GM12878 (cell line): Measurements from ENCODE around the gene CD82. TPM values are rescaled to one million over a fixed set of nuclear protein-coding genes. Genes with fewer than 3 reads are reported as not detected.
A peak's percentile ranks its signal among the peaks of the same experiment; 100 is the strongest.

ENCODE experiments used
- ATAC-seq: fragments of 200-7000 bp; cut with Tn5 transposase; 3 replicates; pipeline ENCODE4 v1.9.1; 2020; ENCODE audit warnings: mild to moderate bottlenecking, moderate library complexity
- BruUV-seq: library from RNA; stranded (reverse); fragments of 400-500 nt; replicated peaks from 2 replicates; lab custom pipeline; 2021; lab: Mats Ljungman, UMichigan
- CTCF ChIA-PET: fragments of 300-600 bp; sonication (Branson Sonifier 250); formaldehyde crosslinking; extraction: SDS; loops from one replicate; lab custom pipeline; 2021; ENCODE audit warnings: inconsistent platforms; lab: Yijun Ruan, JAX
- POLR2A ChIA-PET: fragments of 350-600 bp; formaldehyde crosslinking; extraction: SDS; loops from one replicate; lab custom pipeline; 2021; ENCODE audit warnings: inconsistent platforms; lab: Charles Lee
- RAD21 ChIA-PET: fragments of 300-600 bp; sonication (Branson Sonifier 250); formaldehyde crosslinking; loops from one replicate; lab custom pipeline; 2023; ENCODE audit warnings: antibody characterized with exemption; ENCODE audit not compliant: unreplicated experiment; lab: Charles Lee
- SMC1A ChIA-PET: fragments of 300-600 bp; sonication (Branson Sonifier 250); formaldehyde crosslinking; loops from one replicate; lab custom pipeline; 2023; ENCODE audit not compliant: unreplicated experiment, uncharacterized antibody; lab: Charles Lee
- DNase-seq: peaks from one replicate; pipeline ENCODE4 v3.0.0-alpha.2; 2011; ENCODE audit warnings: low read depth, low spot score
- FAIRE-seq: peaks from 3 replicates; lab custom pipeline; 2011; peaks lifted over from hg19 to GRCh38; lab: Jason Lieb, UNC
- H2AFZ ChIP-seq: 2 replicates; pipeline ENCODE4 v1.6.0; 2011; ENCODE audit warnings: low read depth, low read length, control low read depth; ENCODE audit not compliant: control insufficient read depth
- H3K27ac ChIP-seq: 2 replicates; pipeline ENCODE4 v1.5.1; 2011; ENCODE audit warnings: control low read depth; ENCODE audit not compliant: control insufficient read depth, insufficient read depth
- H3K27me3 ChIP-seq, 2 experiments: replicated peaks in 1 of 2; 2 replicates each; pipeline versions ENCODE4 v1.6.0 to v1.6.1; 2011; ENCODE audit warnings: low read length in 1 of 2; ENCODE audit not compliant: control insufficient read depth in 2 of 2, insufficient read depth in 2 of 2
- H3K36me3 ChIP-seq, 2 experiments: 2 replicates each; pipeline ENCODE4 v1.5.1; 2011; ENCODE audit warnings: low read length in 1 of 2; ENCODE audit not compliant: control insufficient read depth in 2 of 2, insufficient read depth in 2 of 2
- H3K4me1 ChIP-seq: 2 replicates; pipeline ENCODE4 v1.6.1; 2011; ENCODE audit warnings: mild to moderate bottlenecking, low read length, moderate library complexity, mixed read lengths; ENCODE audit not compliant: control insufficient read depth, insufficient read depth
- H3K4me2 ChIP-seq: 2 replicates; pipeline ENCODE4 v1.6.0; 2011; ENCODE audit warnings: control low read depth; ENCODE audit not compliant: control insufficient read depth, insufficient read depth
- H3K4me3 ChIP-seq: fragments of 200-600 bp; sonication (generic); 2 replicates; pipeline ENCODE4 v1.5.1; 2016
- H3K79me2 ChIP-seq: 2 replicates; pipeline ENCODE4 v1.6.0; 2011; ENCODE audit warnings: low read length; ENCODE audit not compliant: control insufficient read depth, insufficient read depth
- H3K9ac ChIP-seq: 2 replicates; pipeline ENCODE4 v1.8.0; 2011; ENCODE audit warnings: low read length, control low read depth, mixed read lengths; ENCODE audit not compliant: control insufficient read depth, insufficient read depth
- H3K9me3 ChIP-seq: replicated peaks from 3 replicates; pipeline ENCODE4 v1.5.1; 2011; ENCODE audit warnings: mild to moderate bottlenecking, low read length; ENCODE audit not compliant: control insufficient read depth, insufficient read depth
- H4K20me1 ChIP-seq: 2 replicates; pipeline ENCODE4 v1.6.0; 2011; ENCODE audit not compliant: control insufficient read depth, insufficient read depth
- BHLHE40 ChIP-seq, 2 experiments: fragments of 450-650 bp in 1 of 2; IDR thresholded peaks; 2 replicates each; pipeline ENCODE4 v1.6.1; 2011 to 2017; ENCODE audit warnings: low read depth in 2 of 2, borderline replicate concordance in 1 of 2, improper control_type of control experiment in 1 of 2, low read length in 1 of 2, mild to moderate bottlenecking in 1 of 2
- CTCF ChIP-seq, 3 experiments: IDR thresholded peaks in 2 of 3; conservative IDR thresholded peaks in 1 of 3; 2 replicates each; pipeline ENCODE4 v1.5.1; 2011; ENCODE audit warnings: low read depth in 3 of 3, low read length in 3 of 3, mild to moderate bottlenecking in 3 of 3, control low read depth in 2 of 3, moderate library complexity in 2 of 3, inconsistent platforms in 1 of 3, mixed read lengths in 1 of 3; ENCODE audit not compliant: control insufficient read depth in 2 of 3, insufficient read depth in 1 of 3; ENCODE audit errors: extremely low read depth in 1 of 3
- E4F1 ChIP-seq: fragments of 450-650 bp; IDR thresholded peaks from 2 replicates; pipeline ENCODE4 v1.6.1; 2018; ENCODE audit warnings: borderline replicate concordance, mild to moderate bottlenecking; ENCODE audit not compliant: partially characterized antibody
- ETV6 ChIP-seq, 2 experiments: fragments of 450-650 bp in 1 of 2; IDR thresholded peaks in 1 of 2; conservative IDR thresholded peaks in 1 of 2; 2 replicates each; pipeline ENCODE4 v1.6.1; 2014; ENCODE audit warnings: antibody characterized with exemption in 1 of 2, borderline replicate concordance in 1 of 2, low read depth in 1 of 2, mild to moderate bottlenecking in 1 of 2, moderate library complexity in 1 of 2
- HDAC6 ChIP-seq: fragments of 200-600 bp; sonication (generic); IDR thresholded peaks from one replicate; pipeline ENCODE4 v1.8.0; 2017; ENCODE audit warnings: antibody characterized with exemption; ENCODE audit not compliant: unreplicated experiment
- IKZF1 ChIP-seq: fragments of 450-650 bp; conservative IDR thresholded peaks from 2 replicates; pipeline ENCODE4 v1.6.1; 2017; ENCODE audit warnings: antibody characterized with exemption, mild to moderate bottlenecking
- JUND ChIP-seq: IDR thresholded peaks from 2 replicates; pipeline ENCODE4 v1.6.1; 2012; ENCODE audit warnings: low read depth, mild to moderate bottlenecking, low read length, improper control_type of control experiment, moderate library complexity
- KDM1A ChIP-seq: fragments of 200-600 bp; sonication (generic); IDR thresholded peaks from 2 replicates; pipeline ENCODE4 v1.6.1; 2016; ENCODE audit warnings: borderline replicate concordance
- LARP7 ChIP-seq: fragments of 450-650 bp; IDR thresholded peaks from 2 replicates; pipeline ENCODE4 v1.6.1; 2017; ENCODE audit warnings: mild to moderate bottlenecking
- MEF2B ChIP-seq: fragments of 450-650 bp; IDR thresholded peaks from 2 replicates; pipeline ENCODE4 v1.6.1; 2018; ENCODE audit warnings: mild to moderate bottlenecking, moderate library complexity; ENCODE audit not compliant: partially characterized antibody, poor library complexity, severe bottlenecking
- PBX3 ChIP-seq: IDR thresholded peaks from 2 replicates; pipeline ENCODE4 v1.6.1; 2011; ENCODE audit warnings: mild to moderate bottlenecking, low read depth, low read length, moderate library complexity; ENCODE audit not compliant: insufficient replicate concordance
- POLR2AphosphoS5 ChIP-seq: IDR thresholded peaks from 2 replicates; pipeline ENCODE4 v1.6.1; 2011; ENCODE audit warnings: mild to moderate bottlenecking, low read length, inconsistent platforms
- RAD21 ChIP-seq: IDR thresholded peaks from 2 replicates; pipeline ENCODE4 v1.6.1; 2011; ENCODE audit warnings: mild to moderate bottlenecking, low read depth, low read length, moderate library complexity; ENCODE audit not compliant: insufficient read depth
- RUNX3 ChIP-seq: IDR thresholded peaks from 2 replicates; pipeline ENCODE4 v1.6.1; 2012; ENCODE audit warnings: low read length, inconsistent platforms
- SMC3 ChIP-seq: IDR thresholded peaks from 2 replicates; pipeline ENCODE4 v1.6.1; 2011; ENCODE audit warnings: low read length, improper control_type of control experiment, borderline replicate concordance
- SREBF1 ChIP-seq: IDR thresholded peaks from 2 replicates; pipeline ENCODE4 v1.6.1; 2012; ENCODE audit warnings: mild to moderate bottlenecking, low read length
- WGBS: methylation state at CpG from one replicate; pipeline ENCODE4 v1.1.6; 2016; ENCODE audit warnings: low lambda C conversion rate; ENCODE audit not compliant: insufficient replicate concordance, insufficient coverage; ENCODE audit errors: missing lambda C conversion rate; 5-methylcytosine and 5-hydroxymethylcytosine counted together
- in situ Hi-C: fragments of 300-500 bp; cut with MboI; formaldehyde crosslinking; loops from 9 replicates; pipeline ENCODE4 v1.14.3; 2018; ENCODE audit warnings: mixed read lengths
- intact Hi-C: fragments of 100-400 bp; cut with micrococcal nuclease; formaldehyde crosslinking; loops from one replicate; pipeline ENCODE4 v1.14.2; 2022; ENCODE audit not compliant: unreplicated experiment
- polyA plus RNA-seq, 11 experiments: library from polyadenylated mRNA; depleted of rRNA in 4 of 11; unstranded in 6 of 11; stranded (reverse) in 5 of 11; fragments of >200 nt; fragmentation: Nextera tagmentation in 4 of 11; fragmentation: Illumina TruSeq in 1 of 11; extraction: Ambion mirVana in 4 of 11; extraction: Trizol in 1 of 11; gene quantifications; 1 replicate in 1 of 11; 2 replicates in 10 of 11; pipeline versions ENCODE4 v1.2.1 to v1.2.3, GENCODE V29; 2011 to 2016; ENCODE audit warnings: inconsistent platforms in 2 of 11, missing spikeins in 2 of 11, low read depth in 1 of 11
- total RNA-seq, 4 experiments: library from RNA; depleted of rRNA in 3 of 4; stranded (reverse); fragments of >200 nt in 3 of 4; fragmentation: Illumina TruSeq in 1 of 4; extraction: Trizol in 1 of 4; gene quantifications; 2 replicates each; pipeline versions ENCODE4 v1.2.1 to v1.2.3, GENCODE V29; 2013 to 2021

Gene CD82
- total and polyA plus RNA-seq, 10 of the 15 experiments (the other 5 are each of a cell fraction or from before 2014, with no cell fraction given), result 5.2 to 180 (median 84.7) TPM

- intact Hi-C loops (loop anchor here (1.0 to 5.0 kb wide), 2 partner anchors 76 to 95 kb away; partner anchors contain the start of gene TSPAN18), in situ Hi-C loops (loop anchor here (5.0 kb wide), 1 partner anchor 260 kb away; no protein-coding TSS in a partner anchor)
- ChIA-PET POLR2A (no interaction called here), CTCF (interaction anchor here (0.6 to 9.0 kb wide), 11 partner anchors 9 to 279 kb away, joined by 3 to 93 read pairs (median 5); no protein-coding TSS in a partner anchor), SMC1A (interaction anchor here (0.9 to 3.0 kb wide), 4 partner anchors 11 to 78 kb away, joined by 5 to 19 read pairs (median 8); no protein-coding TSS in a partner anchor), RAD21 (interaction anchor here (0.6 to 3.3 kb wide), 6 partner anchors 16 to 76 kb away, joined by 3 to 17 read pairs (median 3); no protein-coding TSS in a partner anchor)
- Histone ChIP-seq H3K4me2 (0 out of 2 replicates have a peak overlapping the region, but pooled peaks have one; percentile 17), H3K9ac (no peak overlapping the region), H3K36me3 (no peaks in the 10 kb centered on the region), H3K27me3 (no peaks in the 10 kb centered on the region), H3K79me2 (no peaks in the 10 kb centered on the region), H3K9me3 (no peaks in the 10 kb centered on the region), H3K27ac (no peak overlapping the region), H3K4me3 (no peak overlapping the region), H3K4me1 (peaks cover 12% of the 10 kb centered on the region), H4K20me1 (no peaks in the 10 kb centered on the region), H2AFZ (no peak overlapping the region)
- BruUV-seq, result no TSS peak
- 16% methylated on average over 10 of the region's 10 CpGs for WGBS
- FAIRE-seq, result no peak
- peak; percentile 61 for ATAC-seq
- DNase-seq, result no peak
- TF ChIP-seq POLR2AphosphoS5 (no peak), ETV6 (conservative IDR thresholded peaks at IDR 0.05 in 1 of 2, IDR thresholded peaks at IDR 0.05 in 1 of 2; ENCODE audit: borderline replicate concordance in 1 of 2, low read depth in 1 of 2) (no peak), MEF2B (no peak), HDAC6 (no peak), KDM1A (no peak), E4F1 (no peak), JUND (no peak), SMC3 (peak; percentile 57; the same call in 1 of the 2 replicates), IKZF1 (0 out of 2 replicates have a peak, but pooled peaks have one; percentile 40), LARP7 (no peak), SREBF1 (no peak), PBX3 (no peak), RAD21 (no peak), CTCF (IDR thresholded peaks at IDR 0.05 in 2 of 3, conservative IDR thresholded peaks at IDR 0.05 in 1 of 3; ENCODE audit: control insufficient read depth in 2 of 3, extremely low read depth in 1 of 3, insufficient read depth in 1 of 3, low read depth in 3 of 3, low read length in 3 of 3) (peak; percentile 28 to 67 (median 66); a peak in 5 of 6 replicates), RUNX3 (no peak), BHLHE40 (IDR thresholded peaks at IDR 0.05; ENCODE audit: borderline replicate concordance in 1 of 2, low read depth in 2 of 2, low read length in 1 of 2) (no peak)
These were observed 67.1 kb downstream of the CD82 start for GRCh38 chr11:44632466-44633123.
